Measurements from ENCODE around the gene WSCD2. TPM values are rescaled to one million over a fixed set of nuclear protein-coding genes. Genes with fewer than 3 reads are reported as not detected.

WSCD2 gene
- total and polyA plus RNA-seq, 5 donors from 2014 or later, result 0.23 to 2.3 (median 1.6) TPM

GRCh38 chr12:108239378-108239777 lies 110.3 kb downstream of the WSCD2 start:
- H3K9me3 Mint-ChIP-seq, result peaks cover 0 to 1% (median 0%) of the 10 kb centered on the region in 7 donors
- no peaks in the 10 kb centered on the region for H3K36me3 Mint-ChIP-seq
- Histone ChIP-seq H3K27ac (ENCODE audit: insufficient read depth, low read length, poor library complexity, severe bottlenecking) (no peak overlapping the region), H3K9me3 (ENCODE audit: control insufficient read depth in 2 of 2, low read length in 2 of 2) (no peaks in the 10 kb centered on the region), H3K4me1 (ENCODE audit: control insufficient read depth, insufficient read depth, low read length, poor library complexity, severe bottlenecking) (no peaks in the 10 kb centered on the region), H3K4me3 (ENCODE audit: low read depth, low read length) (no peak overlapping the region), H3K27me3 (ENCODE audit: control insufficient read depth, insufficient read depth, low read length) (peaks cover 3% of the 10 kb centered on the region), H3K36me3 (ENCODE audit: control insufficient read depth, insufficient read depth, low read length) (no peaks in the 10 kb centered on the region)
- no peak for DNase-seq
- H3K4me3 Mint-ChIP-seq, result no peak overlapping the region
- H3K27me3 Mint-ChIP-seq, result peaks cover 16% of the 10 kb centered on the region
- no peak for ATAC-seq (ENCODE audit: low read depth in 2 of 2)
- peaks cover 0 to 8% (median 3%) of the 10 kb centered on the region in 4 donors for H3K4me1 Mint-ChIP-seq
- peak overlapping the region in 1 of 3 donors; percentile 41 for H3K27ac Mint-ChIP-seq

- no peaks in the 10 kb centered on the region for H3K36me3 Mint-ChIP-seq
- Histone ChIP-seq H3K4me3 (ENCODE audit: low read depth, low read length) (no peak overlapping the region), H3K9me3 (ENCODE audit: control insufficient read depth in 2 of 2, low read length in 2 of 2) (no peaks in the 10 kb centered on the region), H3K27me3 (ENCODE audit: control insufficient read depth, insufficient read depth, low read length) (peaks cover 3% of the 10 kb centered on the region), H3K36me3 (ENCODE audit: control insufficient read depth, insufficient read depth, low read length) (no peaks in the 10 kb centered on the region), H3K27ac (ENCODE audit: insufficient read depth, low read length, poor library complexity, severe bottlenecking) (no peak overlapping the region), H3K4me1 (ENCODE audit: control insufficient read depth, insufficient read depth, low read length, poor library complexity, severe bottlenecking) (no peaks in the 10 kb centered on the region)
- no peak for DNase-seq
- H3K27ac Mint-ChIP-seq, result no peak overlapping the region
- no peak overlapping the region for H3K4me3 Mint-ChIP-seq
- peaks cover 16% of the 10 kb centered on the region for H3K27me3 Mint-ChIP-seq
- ATAC-seq (ENCODE audit: low read depth in 2 of 2), result no peak
- H3K9me3 Mint-ChIP-seq, result peaks cover 0 to 1% (median 0%) of the 10 kb centered on the region in 7 donors
- peaks cover 0 to 8% (median 3%) of the 10 kb centered on the region in 4 donors for H3K4me1 Mint-ChIP-seq
These were observed 111.1 kb downstream of the WSCD2 start for GRCh38 chr12:108240027-108240785.

- ATAC-seq (ENCODE audit: low read depth in 2 of 2), result no peak
- H3K4me3 Mint-ChIP-seq, result no peak overlapping the region
- Histone ChIP-seq H3K9me3 (ENCODE audit: control insufficient read depth in 2 of 2, low read length in 2 of 2) (no peaks in the 10 kb centered on the region), H3K4me1 (ENCODE audit: control insufficient read depth, insufficient read depth, low read length, poor library complexity, severe bottlenecking) (no peaks in the 10 kb centered on the region), H3K4me3 (ENCODE audit: low read depth, low read length) (no peak overlapping the region), H3K27me3 (ENCODE audit: control insufficient read depth, insufficient read depth, low read length) (peaks cover 4% of the 10 kb centered on the region), H3K36me3 (ENCODE audit: control insufficient read depth, insufficient read depth, low read length) (no peaks in the 10 kb centered on the region), H3K27ac (ENCODE audit: insufficient read depth, low read length, poor library complexity, severe bottlenecking) (no peak overlapping the region)
- DNase-seq, result no peak
- no peak overlapping the region for H3K27ac Mint-ChIP-seq
- peaks cover 0 to 1% (median 0%) of the 10 kb centered on the region in 7 donors for H3K9me3 Mint-ChIP-seq
- H3K27me3 Mint-ChIP-seq, result peaks cover 13% of the 10 kb centered on the region
- H3K36me3 Mint-ChIP-seq, result no peaks in the 10 kb centered on the region
- peaks cover 0 to 8% (median 3%) of the 10 kb centered on the region in 4 donors for H3K4me1 Mint-ChIP-seq
These were observed 111.8 kb downstream of the WSCD2 start for GRCh38 chr12:108240928-108241327.

GRCh38 chr12:108241986-108242703 lies 113.1 kb downstream of the WSCD2 start:
- Histone ChIP-seq H3K27me3 (ENCODE audit: control insufficient read depth, insufficient read depth, low read length) (peaks cover 4% of the 10 kb centered on the region), H3K4me1 (ENCODE audit: control insufficient read depth, insufficient read depth, low read length, poor library complexity, severe bottlenecking) (no peaks in the 10 kb centered on the region), H3K27ac (ENCODE audit: insufficient read depth, low read length, poor library complexity, severe bottlenecking) (no peak overlapping the region), H3K36me3 (ENCODE audit: control insufficient read depth, insufficient read depth, low read length) (no peaks in the 10 kb centered on the region), H3K4me3 (ENCODE audit: low read depth, low read length) (no peak overlapping the region), H3K9me3 (ENCODE audit: control insufficient read depth in 2 of 2, low read length in 2 of 2) (no peaks in the 10 kb centered on the region)
- DNase-seq (no peak), ATAC-seq (ENCODE audit: low read depth in 2 of 2) (no peak)
- H3K27ac Mint-ChIP-seq, result no peak overlapping the region
- H3K36me3 Mint-ChIP-seq, result no peaks in the 10 kb centered on the region
- peaks cover 16% of the 10 kb centered on the region for H3K27me3 Mint-ChIP-seq
- peaks cover 0 to 1% (median 0%) of the 10 kb centered on the region in 7 donors for H3K9me3 Mint-ChIP-seq
- peaks cover 0 to 4% (median 2%) of the 10 kb centered on the region in 4 donors for H3K4me1 Mint-ChIP-seq
- H3K4me3 Mint-ChIP-seq, result no peak overlapping the region

- Mint-ChIP-seq H3K4me1 (no peaks in the 10 kb centered on the region), H3K36me3 (no peaks in the 10 kb centered on the region), H3K27ac (no peak overlapping the region), H3K9me3 (peaks cover 0 to 5% (median 0%) of the 10 kb centered on the region in 7 donors), H3K4me3 (no peak overlapping the region), H3K27me3 (peaks cover 15% of the 10 kb centered on the region)
- Histone ChIP-seq H3K4me1 (ENCODE audit: control insufficient read depth, insufficient read depth, low read length, poor library complexity, severe bottlenecking) (no peaks in the 10 kb centered on the region), H3K27ac (ENCODE audit: insufficient read depth, low read length, poor library complexity, severe bottlenecking) (no peak overlapping the region), H3K9me3 (ENCODE audit: control insufficient read depth in 2 of 2, low read length in 2 of 2) (no peaks in the 10 kb centered on the region), H3K27me3 (ENCODE audit: control insufficient read depth, insufficient read depth, low read length) (peaks cover 2% of the 10 kb centered on the region), H3K4me3 (ENCODE audit: low read depth, low read length) (no peak overlapping the region), H3K36me3 (ENCODE audit: control insufficient read depth, insufficient read depth, low read length) (no peaks in the 10 kb centered on the region)
- DNase-seq (no peak), ATAC-seq (ENCODE audit: low read depth in 2 of 2) (no peak)
These were observed 118.0 kb downstream of the WSCD2 start for GRCh38 chr12:108247130-108247529.

- H3K9me3 ChIP-seq (ENCODE audit: control insufficient read depth in 2 of 2, low read length in 2 of 2), result no peaks in the 10 kb centered on the region
- ATAC-seq (ENCODE audit: low read depth in 2 of 2), result no peak
- no peaks in the 10 kb centered on the region for H3K36me3 Mint-ChIP-seq
- H3K4me1 Mint-ChIP-seq, result peaks cover 0 to 6% (median 0%) of the 10 kb centered on the region in 4 donors
- H3K4me1 ChIP-seq (ENCODE audit: control insufficient read depth, insufficient read depth, low read length, poor library complexity, severe bottlenecking), result peaks cover 2% of the 10 kb centered on the region
- H3K36me3 ChIP-seq (ENCODE audit: control insufficient read depth, insufficient read depth, low read length), result no peaks in the 10 kb centered on the region
- H3K27me3 Mint-ChIP-seq, result peaks cover 15% of the 10 kb centered on the region
- H3K4me3 Mint-ChIP-seq, result no peak overlapping the region
- DNase-seq, result no peak
- peaks cover 2% of the 10 kb centered on the region for H3K27me3 ChIP-seq (ENCODE audit: control insufficient read depth, insufficient read depth, low read length)
- H3K27ac ChIP-seq (ENCODE audit: insufficient read depth, low read length, poor library complexity, severe bottlenecking), result no peak overlapping the region
- no peak overlapping the region for H3K4me3 ChIP-seq (ENCODE audit: low read depth, low read length)
- peaks cover 0 to 5% (median 0%) of the 10 kb centered on the region in 7 donors for H3K9me3 Mint-ChIP-seq
- no peak overlapping the region for H3K27ac Mint-ChIP-seq
These were observed 118.9 kb downstream of the WSCD2 start for GRCh38 chr12:108248011-108248410.

- no peaks in the 10 kb centered on the region for H3K27me3 ChIP-seq (ENCODE audit: control insufficient read depth, insufficient read depth, low read length)
- no peak overlapping the region for H3K27ac ChIP-seq (ENCODE audit: insufficient read depth, low read length, poor library complexity, severe bottlenecking)
- DNase-seq (no peak), ATAC-seq (ENCODE audit: low read depth in 2 of 2) (no peak)
- Mint-ChIP-seq H3K4me3 (no peak overlapping the region), H3K27ac (no peak overlapping the region), H3K36me3 (no peaks in the 10 kb centered on the region), H3K9me3 (peaks cover 0 to 5% (median 2%) of the 10 kb centered on the region in 7 donors), H3K27me3 (peaks cover 6% of the 10 kb centered on the region), H3K4me1 (peaks cover 0 to 11% (median 0%) of the 10 kb centered on the region in 4 donors)
- H3K4me3 ChIP-seq (ENCODE audit: low read depth, low read length), result no peak overlapping the region
- H3K4me1 ChIP-seq (ENCODE audit: control insufficient read depth, insufficient read depth, low read length, poor library complexity, severe bottlenecking), result peaks cover 8% of the 10 kb centered on the region
- H3K9me3 ChIP-seq (ENCODE audit: control insufficient read depth in 2 of 2, low read length in 2 of 2), result no peaks in the 10 kb centered on the region
- H3K36me3 ChIP-seq (ENCODE audit: control insufficient read depth, insufficient read depth, low read length), result no peaks in the 10 kb centered on the region
These were observed 123.4 kb downstream of the WSCD2 start for GRCh38 chr12:108252523-108252922.
